Parathyroid adenoma (tissue), 2 donors: Measurements from ENCODE around the gene ACAD10.
"Not testable (repeated sequence)": the region's sequence is repeated elsewhere in the genome, so short reads cannot be mapped to it uniquely, and the experiment has no call there.

Experiments
- H2AFZ ChIP-seq: fragments of 300-600 bp; sonication (generic); one replicate; pipeline ENCODE4 v1.7.0; 2017; ENCODE audit warnings: antibody characterized with exemption, mild to moderate bottlenecking
- H3K27ac ChIP-seq: fragments of 300-600 bp; sonication (generic); one replicate; pipeline ENCODE4 v1.7.0; 2017
- H3K27me3 ChIP-seq: fragments of 300-600 bp; sonication (generic); one replicate; pipeline ENCODE4 v1.7.0; 2017; ENCODE audit warnings: low read length; ENCODE audit not compliant: control insufficient read depth, insufficient read depth
- H3K36me3 ChIP-seq: fragments of 300-600 bp; sonication (generic); one replicate; pipeline ENCODE4 v1.7.0; 2017; ENCODE audit warnings: low read length; ENCODE audit not compliant: control insufficient read depth, insufficient read depth
- H3K4me1 ChIP-seq: fragments of 300-600 bp; sonication (generic); one replicate; pipeline ENCODE4 v1.7.0; 2017; ENCODE audit warnings: control low read depth
- H3K4me2 ChIP-seq: fragments of 300-600 bp; sonication (generic); one replicate; pipeline ENCODE4 v1.7.0; 2017; ENCODE audit warnings: low read length
- H3K4me3 ChIP-seq: fragments of 300-600 bp; sonication (generic); one replicate; pipeline ENCODE4 v1.7.0; 2017; ENCODE audit warnings: low read depth, low read length
- H3K79me2 ChIP-seq: fragments of 300-600 bp; sonication (generic); one replicate; pipeline ENCODE4 v1.7.0; 2017; ENCODE audit warnings: control low read depth
- H3K9ac ChIP-seq: fragments of 300-600 bp; sonication (generic); one replicate; pipeline ENCODE4 v1.7.0; 2017; ENCODE audit warnings: mild to moderate bottlenecking
- H3K9me3 ChIP-seq: fragments of 300-600 bp; sonication (generic); one replicate; pipeline ENCODE4 v1.7.0; 2017; ENCODE audit warnings: low read length; ENCODE audit not compliant: control insufficient read depth
- CTCF ChIP-seq: fragments of 300-600 bp; sonication (generic); IDR thresholded peaks from one replicate; pipeline ENCODE4 v1.7.0; 2017; ENCODE audit warnings: antibody characterized with exemption, mild to moderate bottlenecking
- donor health status: primary hyperparathyroidism.

Gene ACAD10

GRCh38 chr12:111672822-111673381 lies 13.0 kb upstream of the ACAD10 start:
- Histone ChIP-seq H3K36me3 (no peaks in the 10 kb centered on the region), H3K27ac (no peak overlapping the region), H2AFZ (no peak overlapping the region), H3K4me2 (no peak overlapping the region), H3K79me2 (peaks cover 7% of the 10 kb centered on the region), H3K9me3 (no peaks in the 10 kb centered on the region), H3K9ac (no peak overlapping the region), H3K4me3 (no peak overlapping the region), H3K4me1 (no peaks in the 10 kb centered on the region), H3K27me3 (no peaks in the 10 kb centered on the region)
- TF ChIP-seq CTCF: no peak

- Histone ChIP-seq H3K9ac (no peak overlapping the region), H3K9me3 (no peaks in the 10 kb centered on the region), H3K4me1 (no peaks in the 10 kb centered on the region), H3K27me3 (no peaks in the 10 kb centered on the region), H3K27ac (no peak overlapping the region), H3K4me2 (no peak overlapping the region), H3K79me2 (peaks cover 11% of the 10 kb centered on the region), H3K4me3 (no peak overlapping the region), H2AFZ (no peak overlapping the region), H3K36me3 (no peaks in the 10 kb centered on the region)
- peak; percentile 25 for TF ChIP-seq CTCF
Observed at GRCh38 chr12:111673503-111673902, 12.3 kb upstream of the ACAD10 start.

- no peak for TF ChIP-seq CTCF
- H3K27me3 ChIP-seq: no peaks in the 10 kb centered on the region
- no peaks in the 10 kb centered on the region for H3K36me3 ChIP-seq
- H3K9me3 ChIP-seq: no peaks in the 10 kb centered on the region
- no peak overlapping the region for H2AFZ ChIP-seq
- H3K4me2 ChIP-seq: no peak overlapping the region
- no peak overlapping the region for H3K27ac ChIP-seq
- no peaks in the 10 kb centered on the region for H3K4me1 ChIP-seq
- H3K4me3 ChIP-seq: no peak overlapping the region
- no peak overlapping the region for H3K9ac ChIP-seq
- H3K79me2 ChIP-seq: peaks cover 11% of the 10 kb centered on the region
Observed at GRCh38 chr12:111677186-111677585, 8.7 kb upstream of the ACAD10 start.

- H3K4me1 ChIP-seq, H2AFZ ChIP-seq, H3K27me3 ChIP-seq, H3K27ac ChIP-seq, H3K9ac ChIP-seq, H3K36me3 ChIP-seq, H3K9me3 ChIP-seq: not testable (repeated sequence)
- Histone ChIP-seq H3K79me2 (peaks cover 17% of the 10 kb centered on the region), H3K4me2 (peak overlapping the region; percentile 84), H3K4me3 (peak overlapping the region; percentile 93)
Observed at GRCh38 chr12:111684485-111685198, 1.2 kb upstream of the ACAD10 start.

GRCh38 chr12:111685322-111685810 lies 487 bp upstream of the ACAD10 start:
- H3K27ac ChIP-seq: peak overlapping the region; percentile 79
- H3K36me3 ChIP-seq: no peaks in the 10 kb centered on the region
- peak overlapping the region; percentile 84 for H3K4me2 ChIP-seq
- H3K27me3 ChIP-seq: no peaks in the 10 kb centered on the region
- H3K79me2 ChIP-seq: peaks cover 17% of the 10 kb centered on the region
- H3K4me1 ChIP-seq: peaks cover 6% of the 10 kb centered on the region
- H3K9me3 ChIP-seq: no peaks in the 10 kb centered on the region
- H3K9ac ChIP-seq: peak overlapping the region; percentile 62
- H3K4me3 ChIP-seq: peak overlapping the region; percentile 93
- TF ChIP-seq CTCF: no peak
- peak overlapping the region; percentile 92 for H2AFZ ChIP-seq
